GM10266 (cell line): ENCODE data around the gene AR.

Experiments
- DNase-seq: peaks from one replicate; pipeline ENCODE4 v3.0.0; 2012; ENCODE audit errors: extremely low spot score
- CTCF ChIP-seq: IDR thresholded peaks from 2 replicates; pipeline ENCODE4 v1.5.1; 2012; ENCODE audit warnings: mild to moderate bottlenecking, low read depth; ENCODE audit not compliant: control insufficient read depth, insufficient read depth; ENCODE audit errors: missing control alignments

The AR gene

GRCh38 chrX:67524428-67524827 lies 19.4 kb upstream of the AR start:
- no peak for TF ChIP-seq CTCF
- no peak for DNase-seq

GRCh38 chrX:67524950-67525691 lies 18.7 kb upstream of the AR start:
- DNase-seq = no peak
- TF ChIP-seq CTCF = no peak

- DNase-seq = no peak
- no peak for TF ChIP-seq CTCF
Observed at GRCh38 chrX:67536564-67536963, 7.3 kb upstream of the AR start.

GRCh38 chrX:67538383-67538782 lies 5.4 kb upstream of the AR start:
- no peak for TF ChIP-seq CTCF
- DNase-seq = no peak

- no peak for DNase-seq
- TF ChIP-seq CTCF = no peak
Observed at GRCh38 chrX:67544281-67545035, 637 bp downstream of the AR start.

GRCh38 chrX:67545036-67545821 lies 1.4 kb downstream of the AR start:
- no peak for TF ChIP-seq CTCF
- no peak for DNase-seq
